Limb (tissue), 2 donors: ENCODE data around the gene RASD1.

Source experiments
- DNase-seq, 2 donors: peaks; one replicate each; pipeline ENCODE4 v3.0.0-alpha.2; 2016; ENCODE audit errors: extremely low spot score in 2 of 2

RASD1 gene

DNA sequence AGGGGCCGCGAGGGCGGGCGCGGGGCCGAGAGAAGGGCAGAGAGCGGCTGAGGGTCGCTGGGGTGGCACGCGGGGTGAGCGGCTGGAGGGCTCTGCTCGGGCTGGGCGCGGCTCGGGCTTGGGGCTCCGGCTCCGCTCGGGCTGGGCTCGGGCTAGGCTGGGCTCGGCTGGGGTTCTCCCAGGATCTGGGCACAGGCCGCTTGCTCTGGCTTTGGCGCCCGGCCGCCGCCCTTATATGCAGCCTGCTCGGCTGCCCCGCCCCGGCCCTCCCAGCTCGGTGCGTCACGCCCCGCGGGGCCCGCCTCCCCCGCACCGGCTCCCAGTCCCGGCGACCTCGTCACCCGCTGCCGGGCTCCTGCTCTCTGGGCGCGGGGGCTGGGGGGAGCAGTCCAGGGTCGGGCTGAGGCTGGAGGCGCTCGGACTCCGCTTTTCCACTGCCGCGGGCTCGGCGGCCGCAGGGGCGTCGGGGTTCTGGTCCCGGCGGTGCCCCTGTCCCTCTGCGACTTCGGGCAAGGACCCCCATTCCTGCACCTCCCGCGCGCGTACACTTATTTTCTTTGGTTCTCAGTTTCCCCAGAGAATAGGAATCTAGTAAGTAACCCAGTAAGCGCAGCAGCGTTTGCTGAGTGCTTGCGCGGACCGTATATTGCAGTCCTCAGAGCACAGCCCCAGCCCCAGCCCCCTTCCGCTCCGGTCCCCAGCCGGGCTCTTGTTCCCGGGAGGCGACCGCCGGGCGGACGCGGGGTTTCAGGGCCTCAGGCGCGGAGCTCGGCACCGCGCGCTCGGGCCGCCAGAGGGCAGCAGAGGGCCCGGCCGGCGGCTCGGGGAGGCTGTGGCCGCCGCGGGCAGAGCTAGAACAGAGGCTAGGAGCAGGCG is at the start of gene RASD1:
Gene RASD1 (minus strand): TSS at position 207 of the 876 bp plus-strand sequence. CDS start 214 bp downstream, outside the sequence.
- DNase-seq: peak; percentile 80 to 90

- DNase-seq: no peak
Measured at GRCh38 chr17:17545984-17546383, 49.8 kb upstream of the RASD1 start.

- no peak for DNase-seq
Measured at GRCh38 chr17:17545031-17545820, 49.0 kb upstream of the RASD1 start.

DNA sequence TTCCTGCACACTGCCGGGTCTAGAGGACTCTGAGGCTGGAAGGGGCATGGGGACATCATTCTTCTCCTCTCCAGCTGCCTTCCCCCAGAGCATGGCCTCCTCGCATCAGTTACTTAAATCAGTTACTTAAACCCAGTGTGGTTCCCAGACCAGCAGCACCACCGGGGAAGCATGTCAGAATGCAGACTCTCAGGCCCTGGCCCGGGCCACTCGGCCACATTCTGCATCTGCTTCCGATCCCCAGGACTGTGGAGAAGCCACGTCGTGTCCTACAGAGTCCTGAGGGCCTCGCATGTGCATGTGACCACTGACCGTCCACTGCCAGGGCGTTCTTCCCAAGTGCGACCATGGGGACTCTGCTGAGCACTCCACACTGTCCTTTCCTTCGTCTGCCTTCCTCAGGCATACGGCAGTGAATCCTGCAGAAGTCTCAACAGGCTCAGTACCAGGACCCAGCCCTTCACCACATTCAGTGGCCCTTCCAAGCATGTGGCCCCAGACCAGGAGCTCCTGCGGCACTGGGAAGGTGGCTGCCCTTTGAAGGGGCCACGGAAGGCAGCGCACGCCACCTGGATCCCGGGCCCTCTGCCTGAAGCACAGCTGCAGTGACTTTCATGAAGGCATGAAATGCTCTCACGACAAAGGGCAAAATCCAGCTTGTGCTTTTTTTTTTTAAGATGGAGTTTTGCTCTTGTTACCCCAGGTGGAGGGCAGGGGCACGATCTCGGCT is 46.9 kb upstream of the RASD1 start:
- no peak for DNase-seq

- DNase-seq: no peak
Measured at GRCh38 chr17:17541640-17542001, 45.4 kb upstream of the RASD1 start.

- no peak for DNase-seq
Measured at GRCh38 chr17:17540935-17541639, 44.9 kb upstream of the RASD1 start.

DNA sequence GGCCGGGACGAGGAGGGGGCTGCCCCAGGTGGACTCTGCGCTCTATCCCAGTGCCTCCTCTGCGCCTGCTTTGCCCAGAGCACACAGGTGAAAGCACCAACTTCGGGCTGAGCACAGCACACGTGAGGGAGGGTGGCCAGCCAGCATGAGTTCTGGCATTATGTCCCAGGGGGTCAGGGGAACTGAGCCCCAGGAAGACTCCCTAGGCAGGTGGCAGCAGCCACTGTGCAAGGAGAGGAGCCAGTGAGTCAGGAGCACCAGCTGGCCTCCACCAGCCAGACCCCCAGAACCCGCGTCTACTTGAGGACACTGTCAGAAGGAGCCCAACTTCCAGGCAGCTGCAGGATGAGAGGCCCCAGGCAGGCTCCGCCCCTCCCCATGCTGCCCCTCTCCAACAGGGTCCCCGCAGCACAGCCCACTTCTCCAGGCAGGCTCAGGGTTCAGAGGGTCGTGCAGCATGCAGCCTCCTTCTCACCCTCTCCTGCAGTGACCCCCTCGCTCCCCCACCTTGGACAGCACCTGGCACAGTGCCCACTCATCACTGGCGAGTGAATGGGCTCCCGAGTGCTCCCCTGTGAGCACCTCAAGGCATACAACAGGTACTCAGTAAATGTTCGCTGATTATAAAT is 44.2 kb upstream of the RASD1 start:
- peak in 1 of 2 donors; percentile 48 for DNase-seq

GRCh38 chr17:17539591-17539990 is 43.4 kb upstream of the RASD1 start:
- no peak for DNase-seq

GRCh38 chr17:17538417-17539391 is 42.5 kb upstream of the RASD1 start:
- no peak for DNase-seq

DNA sequence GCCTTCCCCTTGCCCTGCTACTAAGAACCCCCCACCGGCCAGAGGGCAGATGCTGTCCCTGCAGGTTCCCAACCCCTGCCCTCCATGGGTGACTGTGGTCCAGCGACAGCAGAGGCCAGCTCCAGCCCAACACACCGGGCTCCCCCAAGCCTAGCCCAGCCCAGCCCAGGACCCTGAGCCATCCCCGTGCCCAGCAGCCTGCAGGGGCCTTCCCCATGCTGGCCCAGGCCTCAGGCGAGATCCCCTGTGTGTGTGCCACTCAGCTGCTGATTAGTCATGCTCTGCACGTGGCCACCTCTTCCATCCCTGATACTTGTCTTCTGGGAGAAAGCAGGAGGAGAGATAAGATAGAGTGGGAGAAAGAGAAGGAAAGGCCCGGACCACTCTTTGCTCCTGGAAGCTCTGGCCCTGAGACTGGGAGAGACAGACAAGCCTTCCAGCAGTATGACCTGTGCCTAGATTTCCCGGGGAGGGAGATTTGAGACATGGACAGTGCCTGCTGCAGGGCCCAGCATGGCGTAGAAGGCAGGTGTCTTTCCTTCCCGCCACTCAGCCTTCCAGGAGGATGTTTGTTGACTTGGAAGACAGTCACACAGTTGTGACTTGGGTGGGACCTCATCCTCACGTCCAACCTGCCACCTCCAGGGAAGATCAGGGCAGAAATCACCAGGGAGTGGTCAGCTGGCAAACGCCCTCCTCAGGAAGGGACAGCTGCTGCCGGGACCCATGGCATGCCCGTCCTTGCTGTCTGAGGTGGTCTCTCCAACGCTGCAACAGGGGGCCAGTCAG is 41.3 kb upstream of the RASD1 start:
- no peak for DNase-seq

DNA sequence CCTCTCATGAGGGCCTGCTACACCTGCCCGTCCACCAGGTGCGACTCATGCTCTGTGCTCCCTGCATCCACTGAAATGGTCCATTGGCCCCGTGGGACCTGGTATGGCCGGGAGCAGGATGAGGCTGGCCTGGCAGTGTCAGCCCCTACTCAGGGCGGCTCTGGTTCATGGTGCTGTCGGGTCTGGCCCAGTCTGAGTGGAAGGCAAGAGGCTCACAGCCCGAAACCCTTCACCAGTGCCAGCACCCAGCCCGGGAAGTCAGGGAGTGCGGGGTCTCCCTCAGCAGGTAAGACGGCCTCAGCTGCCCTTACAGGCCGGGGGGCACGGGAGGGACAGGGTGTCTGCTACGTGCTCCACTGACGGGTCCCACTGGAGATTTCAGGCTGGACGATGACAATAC is 40.5 kb upstream of the RASD1 start:
- DNase-seq: no peak

- DNase-seq: no peak
Measured at GRCh38 chr17:17535957-17536356, 39.8 kb upstream of the RASD1 start.

DNA sequence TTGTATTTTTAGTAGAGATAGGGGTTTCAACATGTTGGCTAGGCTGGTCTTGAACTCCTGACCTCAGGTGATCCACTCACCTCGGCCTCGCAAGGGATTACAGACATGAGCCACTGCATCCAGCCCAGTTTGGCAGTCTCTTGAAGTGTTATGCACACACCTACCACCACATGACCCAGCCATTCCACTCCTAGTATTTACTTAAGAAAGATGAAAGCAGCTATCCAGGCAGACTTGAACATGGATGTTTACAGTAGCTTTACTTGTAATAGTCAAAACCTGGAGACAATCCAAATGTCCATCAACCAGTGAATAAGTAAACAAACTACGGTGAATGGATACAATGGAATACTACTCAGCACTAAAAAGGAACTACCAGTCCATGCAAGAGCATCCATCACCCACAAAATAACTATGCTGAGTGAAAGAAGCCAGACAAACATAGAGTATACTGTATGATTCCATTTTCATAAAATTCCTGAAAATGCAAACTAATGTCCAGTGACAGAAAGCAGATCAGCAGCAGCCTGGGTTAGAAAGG is 37.8 kb upstream of the RASD1 start:
- DNase-seq: no peak

DNA sequence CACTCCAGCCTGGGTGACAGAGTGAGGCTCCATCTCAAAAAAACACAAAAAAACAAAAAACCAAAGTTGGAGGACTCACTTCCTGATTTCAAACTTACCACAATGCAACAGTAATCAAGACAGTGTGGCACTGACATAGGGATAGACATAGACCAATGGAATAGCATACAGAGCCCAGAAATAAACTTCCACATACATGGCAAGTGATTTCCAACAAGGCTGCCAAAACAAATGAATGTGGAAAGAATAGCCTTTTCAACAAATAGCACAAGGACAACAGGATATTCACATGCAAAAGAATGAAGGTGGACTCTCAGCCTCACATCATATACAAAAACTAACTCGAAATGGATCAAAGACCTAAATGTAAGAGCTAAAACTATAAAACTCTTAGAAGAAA is 36.8 kb upstream of the RASD1 start:
- DNase-seq: no peak

- no peak for DNase-seq
Measured at GRCh38 chr17:17531156-17531555, 35.0 kb upstream of the RASD1 start.

DNA sequence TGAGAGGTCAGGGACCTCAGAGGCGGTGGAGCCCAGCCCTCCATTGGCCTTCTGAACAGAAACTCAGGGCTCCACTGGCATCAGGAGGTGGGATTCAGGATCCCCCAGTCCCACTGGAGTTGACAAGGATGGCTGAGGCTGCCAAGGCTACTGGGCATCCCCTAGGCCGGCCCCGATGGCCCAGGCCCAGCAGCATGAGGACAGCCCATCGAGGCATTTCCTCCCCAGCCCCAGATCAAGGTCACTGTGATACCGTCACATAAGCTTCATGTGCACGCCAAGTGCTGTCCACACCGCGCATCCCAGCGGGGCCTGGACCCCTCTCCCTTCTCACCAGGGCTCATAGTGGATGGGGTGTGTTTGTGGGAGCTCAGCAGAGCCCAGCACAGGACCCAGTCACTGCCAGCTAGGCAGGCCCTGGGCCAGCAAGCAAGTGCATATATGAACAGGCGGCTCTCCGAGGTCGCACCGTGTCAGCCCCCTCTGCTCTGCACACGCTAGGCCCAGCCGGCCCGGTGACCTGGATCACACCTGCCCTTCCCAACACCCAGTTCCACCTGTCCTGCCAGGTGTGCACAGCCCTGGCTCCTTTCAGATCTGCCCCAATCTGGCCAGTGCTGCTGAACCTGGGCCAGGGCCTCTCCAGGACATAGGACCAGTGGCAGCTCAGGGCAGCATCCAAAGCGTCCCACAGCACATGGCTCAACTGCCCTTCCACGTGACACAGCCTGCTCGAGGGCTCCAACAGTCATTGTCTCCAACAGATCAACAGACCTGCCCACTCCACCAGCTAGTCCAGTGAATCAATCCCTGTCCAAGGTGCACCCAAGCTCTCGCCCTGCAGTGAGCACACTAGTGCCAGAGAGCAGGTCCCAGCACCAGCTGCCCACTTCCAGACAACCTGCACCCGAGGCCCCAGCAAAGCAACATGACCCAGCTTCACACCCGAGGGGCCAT is 32.8 kb upstream of the RASD1 start:
- DNase-seq: no peak

DNA sequence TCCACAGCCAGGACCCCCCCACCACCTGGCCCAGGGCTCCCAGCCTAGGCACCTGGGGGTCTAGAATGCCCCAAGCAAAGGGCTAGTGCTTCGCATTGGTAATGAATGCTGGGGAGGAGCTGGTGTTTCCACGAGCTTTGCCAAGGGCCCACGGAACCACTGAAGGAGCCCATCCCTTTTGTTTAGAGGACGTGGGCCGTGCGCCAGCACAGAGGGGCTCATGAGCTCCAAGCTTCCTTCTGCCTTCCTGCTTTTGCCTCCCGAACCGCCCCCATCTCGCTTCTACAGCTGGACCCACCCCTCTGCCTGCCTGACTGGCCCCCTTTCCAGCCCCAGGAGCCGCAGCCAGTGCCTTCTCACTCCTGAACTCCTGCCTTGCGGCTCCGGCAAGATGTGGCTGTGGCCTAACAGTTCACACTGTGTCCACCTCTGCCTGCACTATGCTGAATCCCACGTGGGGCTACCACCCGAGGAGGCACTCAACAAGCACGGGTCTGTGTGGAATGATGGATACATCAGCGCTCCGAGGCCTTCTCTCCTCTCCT is 31.8 kb upstream of the RASD1 start:
- no peak for DNase-seq
